ENCODE measurements around the gene TRPV3.

Gene TRPV3

DNA sequence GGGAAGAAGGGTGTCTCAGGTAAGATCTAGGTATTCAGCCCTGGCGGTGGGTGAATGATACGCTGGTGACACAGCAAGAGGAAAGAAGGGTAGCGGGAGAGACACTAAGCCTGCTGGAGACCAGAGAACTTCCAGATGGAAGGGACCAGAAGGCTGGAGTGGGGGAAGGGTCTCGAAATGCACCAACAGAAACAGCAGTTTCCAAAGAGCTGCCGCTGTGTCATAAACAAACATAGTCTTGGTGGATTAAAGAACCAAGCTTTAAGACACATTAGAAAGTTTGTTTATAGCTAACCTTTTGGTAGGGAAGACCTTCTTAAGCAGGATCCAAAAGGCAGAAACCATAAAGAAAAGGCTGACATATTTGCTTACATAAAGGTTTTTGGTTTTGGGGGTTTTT lies 20.9 kb downstream of the TRPV3 start:
- H3F3A ChIP-seq (ENCODE audit: insufficient read depth, low read length), result no peaks in the 10 kb centered on the region
- no peak overlapping the region for H3K9ac ChIP-seq (ENCODE audit: low read length)
- no peaks in the 10 kb centered on the region for H3K79me2 ChIP-seq (ENCODE audit: low read length)
- H3K4me1 ChIP-seq (ENCODE audit: low read length), result no peaks in the 10 kb centered on the region
- no peak overlapping the region for H3K4me3 ChIP-seq (ENCODE audit: low read length)
- H3K4me2 ChIP-seq (ENCODE audit: low read depth, low read length), result no peak overlapping the region
- no peak for TF ChIP-seq EZH2phosphoT487 (IDR thresholded peaks at IDR 0.05; ENCODE audit: low read length)
- TF ChIP-seq EZH2 (optimal IDR thresholded peaks at IDR 0.05; ENCODE audit: low read depth, low read length), result no peak
- no peak for TF ChIP-seq CTCF (IDR thresholded peaks at IDR 0.05; ENCODE audit: low read length)
- H3K36me3 ChIP-seq (replicated peaks; ENCODE audit: insufficient read depth, low read length), result no peaks in the 10 kb centered on the region; the same call in 1 of the 2 replicates
- no peaks in the 10 kb centered on the region for H3K9me3 ChIP-seq (replicated peaks; ENCODE audit: insufficient read depth, low read length)
- H3K9me2 ChIP-seq (replicated peaks; ENCODE audit: insufficient read depth, low read length), result no peaks in the 10 kb centered on the region
- no peaks in the 10 kb centered on the region for H3K27me3 ChIP-seq (replicated peaks; ENCODE audit: insufficient read depth, low read length)
- no peak for DNase-seq
- no peak overlapping the region for H3K27ac ChIP-seq (ENCODE audit: low read length)
- H4K20me1 ChIP-seq (ENCODE audit: insufficient read depth, low read length), result no peaks in the 10 kb centered on the region
- H2AFZ ChIP-seq (ENCODE audit: low read length), result no peak overlapping the region

DNA sequence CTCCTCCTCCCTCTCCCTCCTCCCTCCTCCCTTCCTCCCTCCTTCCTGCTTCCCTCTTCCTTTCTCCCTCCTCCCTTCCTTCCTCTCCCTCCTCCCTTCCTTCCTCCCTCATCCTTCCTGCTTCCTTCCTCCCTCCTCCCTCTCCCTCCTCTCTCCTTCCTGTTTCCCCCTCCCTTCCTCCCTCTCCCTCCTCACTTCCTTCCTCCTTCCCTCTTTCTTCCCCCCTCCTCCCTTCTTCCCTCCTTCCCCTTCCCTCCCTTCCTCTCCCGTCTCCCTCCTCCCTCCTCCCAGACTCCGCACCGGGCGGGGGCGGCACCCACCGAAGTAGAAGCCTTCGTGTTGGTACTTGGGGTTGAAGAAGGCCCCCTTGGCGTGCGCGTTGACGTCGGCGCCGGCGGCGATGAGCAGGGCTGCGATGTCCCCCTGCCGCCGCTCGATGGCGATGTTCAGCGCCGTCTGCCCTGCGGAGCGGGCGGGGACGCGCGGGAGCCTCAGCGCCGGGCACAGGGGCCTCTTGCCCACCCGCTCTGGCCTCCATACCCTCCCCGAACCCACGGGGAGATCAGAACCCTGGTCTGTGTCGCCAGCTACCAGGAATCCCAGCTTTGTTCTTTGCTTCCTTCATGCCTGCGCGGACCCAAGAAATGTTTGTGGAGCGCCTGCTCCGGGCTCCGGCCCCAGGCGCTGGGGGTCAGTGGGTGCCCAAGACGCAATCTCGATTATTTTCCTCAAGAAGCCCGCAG lies 22.2 kb downstream of the TRPV3 start:
- Histone ChIP-seq H3K4me2 (ENCODE audit: low read depth, low read length) (no peak overlapping the region), H3K79me2 (ENCODE audit: low read length) (no peaks in the 10 kb centered on the region), H2AFZ (ENCODE audit: low read length) (no peak overlapping the region), H3K4me3 (ENCODE audit: low read length) (no peak overlapping the region), H3K9me2 (replicated peaks; ENCODE audit: insufficient read depth, low read length) (no peaks in the 10 kb centered on the region), H3K9me3 (replicated peaks; ENCODE audit: insufficient read depth, low read length) (no peaks in the 10 kb centered on the region), H3K27ac (ENCODE audit: low read length) (no peak overlapping the region), H3K27me3 (replicated peaks; ENCODE audit: insufficient read depth, low read length) (no peaks in the 10 kb centered on the region), H3K36me3 (replicated peaks; ENCODE audit: insufficient read depth, low read length) (no peaks in the 10 kb centered on the region; the same call in 1 of the 2 replicates), H3K4me1 (ENCODE audit: low read length) (no peaks in the 10 kb centered on the region), H4K20me1 (ENCODE audit: insufficient read depth, low read length) (no peaks in the 10 kb centered on the region), H3K9ac (ENCODE audit: low read length) (no peak overlapping the region), H3F3A (ENCODE audit: insufficient read depth, low read length) (no peaks in the 10 kb centered on the region)
- no peak for DNase-seq
- TF ChIP-seq CTCF (IDR thresholded peaks at IDR 0.05; ENCODE audit: low read length) (no peak), EZH2 (optimal IDR thresholded peaks at IDR 0.05; ENCODE audit: low read depth, low read length) (no peak), EZH2phosphoT487 (IDR thresholded peaks at IDR 0.05; ENCODE audit: low read length) (no peak)

DNA sequence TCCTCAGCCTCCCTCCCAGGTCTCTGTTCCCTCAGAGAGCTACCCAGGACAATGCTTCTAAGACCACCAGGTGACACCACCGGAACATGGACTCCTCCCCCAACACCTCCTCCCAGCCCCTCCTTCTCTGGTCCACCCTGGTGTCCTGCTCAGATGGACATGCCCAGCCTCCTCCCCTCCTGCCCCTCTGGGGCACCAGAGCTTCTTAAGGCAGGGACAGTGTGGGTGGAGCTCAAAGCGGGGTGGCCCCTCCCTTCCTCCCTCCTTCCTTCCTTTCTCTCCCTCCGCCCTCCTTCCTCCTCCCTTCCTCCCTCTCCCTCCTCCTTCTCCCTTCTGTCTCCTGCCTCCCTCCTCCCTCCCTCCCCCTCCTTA lies 22.7 kb downstream of the TRPV3 start:
- no peak overlapping the region for H3K27ac ChIP-seq (ENCODE audit: low read length)
- DNase-seq, result no peak
- no peak overlapping the region for H2AFZ ChIP-seq (ENCODE audit: low read length)

More for the DNA sequence above, 22.7 kb downstream of the TRPV3 start:
- Histone ChIP-seq H3K4me2 (ENCODE audit: low read depth, low read length) (no peak overlapping the region), H4K20me1 (ENCODE audit: insufficient read depth, low read length) (no peaks in the 10 kb centered on the region), H3K9me3 (replicated peaks; ENCODE audit: insufficient read depth, low read length) (no peaks in the 10 kb centered on the region), H3K9ac (ENCODE audit: low read length) (no peak overlapping the region), H3K79me2 (ENCODE audit: low read length) (no peaks in the 10 kb centered on the region), H3K27me3 (replicated peaks; ENCODE audit: insufficient read depth, low read length) (no peaks in the 10 kb centered on the region), H3K4me1 (ENCODE audit: low read length) (no peaks in the 10 kb centered on the region), H3F3A (ENCODE audit: insufficient read depth, low read length) (no peaks in the 10 kb centered on the region), H3K4me3 (ENCODE audit: low read length) (no peak overlapping the region), H3K9me2 (replicated peaks; ENCODE audit: insufficient read depth, low read length) (no peaks in the 10 kb centered on the region), H3K36me3 (replicated peaks; ENCODE audit: insufficient read depth, low read length) (no peaks in the 10 kb centered on the region; the same call in 1 of the 2 replicates)
- TF ChIP-seq EZH2phosphoT487 (IDR thresholded peaks at IDR 0.05; ENCODE audit: low read length) (no peak), CTCF (IDR thresholded peaks at IDR 0.05; ENCODE audit: low read length) (no peak), EZH2 (optimal IDR thresholded peaks at IDR 0.05; ENCODE audit: low read depth, low read length) (no peak)
